Motor neuron (in vitro differentiated cells): ENCODE measurements around the gene MAP4K5. TPM values are rescaled to one million over a fixed set of nuclear protein-coding genes. Genes with fewer than 3 reads are reported as not detected.

Experiments
- ATAC-seq, 8 experiments: fragments of 200-7000 bp; cut with Tn5 transposase; replicated peaks in 6 of 8; 2 replicates each; pipeline ENCODE4 v1.8.0; 2021; ENCODE audit warnings: mild to moderate bottlenecking in 8 of 8, moderate library complexity in 8 of 8
- H3K27ac ChIP-seq, 2 donors: fragments of 250-450 bp; sonication (Bioruptor Pico); 2 replicates each; pipeline ENCODE4 v1.9.0; 2021; ENCODE audit warnings: antibody characterized with exemption in 2 of 2, mild to moderate bottlenecking in 2 of 2, moderate library complexity in 1 of 2
- H3K4me1 ChIP-seq, 2 donors: fragments of 250-450 bp; sonication (Bioruptor Pico); replicated peaks in 1 of 2; 2 replicates each; pipeline ENCODE4 v1.6.1; 2021; ENCODE audit warnings: antibody characterized with exemption in 2 of 2, mild to moderate bottlenecking in 2 of 2, moderate library complexity in 1 of 2
- H3K4me3 ChIP-seq, 5 donors: fragments of 250-450 bp; sonication (Bioruptor Pico); 2 replicates each; pipeline ENCODE4 v1.9.0; 2021; ENCODE audit warnings: antibody characterized with exemption in 5 of 5, mild to moderate bottlenecking in 5 of 5, moderate library complexity in 4 of 5
- WGBS, 10 experiments: fragments of 450-650 bp; shearing (Covaris generic); methylation state at CpG; one replicate each; pipeline ENCODE4 v1.0.0; 2022; 5-methylcytosine and 5-hydroxymethylcytosine counted together
- in situ Hi-C, 9 experiments: fragments of 400-800 bp; cut with MboI; loops; one replicate each; pipeline ENCODE4 v1.15.0; 2021; ENCODE audit warnings: low sequenced_read_pairs in 9 of 9, low pct_unique_long_range_greater_than_20kb in 2 of 9; ENCODE audit not compliant: unreplicated experiment in 9 of 9
- total RNA-seq, 8 experiments: library from RNA; unstranded; fragments of 300-600 nt; gene quantifications; 2 replicates each; pipeline versions ENCODE4 v1.2.3 to v1.2.4, GENCODE V29; 2022

Gene MAP4K5
- total RNA-seq, 8 experiments from 2014 or later, result 31.6 to 69.8 (median 43.0) TPM

- in situ Hi-C loops, result no loop called here
- Histone ChIP-seq H3K4me1 (no peaks in the 10 kb centered on the region), H3K27ac (no peak overlapping the region), H3K4me3 (no peak overlapping the region)
- 26 to 100% (median 80%) methylated on average over 2 to 5 of the region's 9 CpGs; no CpG with 5 or more reads in 3 of the 10 experiments for WGBS, 10 experiments
- ATAC-seq, result peak in 2 of 8 experiments; percentile 38 to 53
Observed at GRCh38 chr14:50388256-50388931, 144.0 kb downstream of the MAP4K5 start.

DNA sequence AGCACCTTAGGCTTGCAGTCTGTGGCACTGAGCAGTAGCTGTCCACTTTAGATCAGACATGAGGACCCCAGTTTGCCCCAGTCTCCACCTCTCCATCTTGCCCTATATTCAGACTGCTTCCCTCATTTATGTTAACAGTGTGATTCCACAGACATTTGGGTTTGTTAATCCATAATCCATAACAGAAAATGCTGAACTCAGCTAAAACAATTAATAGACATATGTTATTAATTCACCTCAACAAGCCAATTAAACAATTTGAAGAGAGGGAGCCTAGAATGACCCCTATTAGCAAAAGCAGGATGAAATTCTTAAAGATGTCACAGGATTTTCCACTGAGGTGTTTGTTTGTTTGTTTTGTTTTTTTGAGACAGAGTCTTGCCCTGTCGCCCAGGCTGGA, 144.8 kb downstream of the MAP4K5 start:
- H3K4me3 ChIP-seq, result no peak overlapping the region
- in situ Hi-C loops, result no loop called here
- ATAC-seq, result no peak
- WGBS, 10 experiments, result 100% methylated on average over 1 of the region's 1 CpG; no CpG with 5 or more reads in 5 of the 10 experiments
- no peaks in the 10 kb centered on the region for H3K4me1 ChIP-seq
- H3K27ac ChIP-seq, result no peak overlapping the region

DNA sequence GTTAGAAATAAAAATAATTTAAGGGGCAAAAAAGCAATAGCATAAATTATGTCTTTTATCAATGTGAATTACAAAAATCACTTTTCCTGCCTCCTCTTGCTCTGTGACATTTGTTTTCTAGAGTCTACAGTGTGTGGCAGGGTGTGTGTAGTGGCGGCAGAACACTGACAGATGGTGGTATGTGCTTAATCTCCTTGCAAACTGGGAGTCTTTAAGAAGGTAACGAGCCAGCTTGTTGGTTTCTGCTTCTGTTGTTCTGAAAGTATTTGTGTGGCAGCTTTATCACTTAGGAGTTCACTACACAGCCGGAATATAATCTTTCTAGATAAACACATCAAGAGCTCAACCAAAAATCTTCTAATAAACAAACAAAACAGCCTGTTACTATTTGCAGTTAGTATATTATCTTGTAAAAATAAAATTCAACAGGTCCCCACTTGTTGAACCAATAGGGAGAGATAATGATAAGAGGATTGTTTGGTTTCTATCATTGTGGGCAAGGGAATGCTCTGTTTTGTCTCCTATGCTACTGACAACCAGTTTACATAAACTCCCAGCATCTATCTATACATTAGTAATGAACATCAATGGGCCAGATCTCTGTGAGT, 148.6 kb downstream of the MAP4K5 start:
- peak in 1 of 8 experiments; percentile 33 for ATAC-seq
- Histone ChIP-seq H3K4me1 (no peaks in the 10 kb centered on the region), H3K4me3 (no peak overlapping the region), H3K27ac (no peak overlapping the region)
- 33 to 90% (median 54%) methylated on average over 1 to 3 of the region's 3 CpGs; no CpG with 5 or more reads in 1 of the 10 experiments for WGBS, 10 experiments
- in situ Hi-C loops, result no loop called here

- in situ Hi-C loops, result no loop called here
- no peak for ATAC-seq
Observed at GRCh38 chr14:50381823-50382287, 150.5 kb downstream of the MAP4K5 start.

DNA sequence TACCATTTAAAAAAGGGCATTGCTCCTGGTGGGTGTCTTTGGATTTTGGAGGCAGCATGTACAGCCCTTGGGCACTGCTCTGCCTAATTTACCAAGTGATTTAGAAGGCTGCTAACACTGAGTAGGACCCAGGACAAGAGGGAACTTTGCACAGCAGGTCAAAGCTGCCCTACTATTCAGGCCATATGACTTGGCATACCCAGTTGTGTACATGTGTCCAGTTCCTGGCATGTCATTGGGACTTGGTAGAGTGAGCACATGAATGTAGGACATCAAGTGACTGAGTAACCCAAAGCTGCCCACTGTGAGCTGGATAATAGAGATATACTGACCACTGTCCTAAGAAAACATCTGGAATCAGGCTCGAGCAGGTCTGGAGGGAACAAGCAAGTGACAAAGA, 151.4 kb downstream of the MAP4K5 start:
- ATAC-seq, result no peak
- no peak overlapping the region for H3K4me3 ChIP-seq
- peaks cover 9 to 13% of the 10 kb centered on the region in 2 donors for H3K4me1 ChIP-seq
- in situ Hi-C loops, result no loop called here
- no peak overlapping the region for H3K27ac ChIP-seq
- WGBS, 10 experiments, result 73 to 100% (median 100%) methylated on average over 1 of the region's 1 CpG; no CpG with 5 or more reads in 7 of the 10 experiments

More at GRCh38 chr14:50381823-50382287, 150.5 kb downstream of the MAP4K5 start:
- 86 to 100% (median 95%) methylated on average over 1 to 14 of the region's 14 CpGs; no CpG with 5 or more reads in 1 of the 10 experiments for WGBS, 10 experiments
- Histone ChIP-seq H3K27ac (no peak overlapping the region), H3K4me3 (no peak overlapping the region), H3K4me1 (peaks cover 9 to 13% of the 10 kb centered on the region in 2 donors)

DNA sequence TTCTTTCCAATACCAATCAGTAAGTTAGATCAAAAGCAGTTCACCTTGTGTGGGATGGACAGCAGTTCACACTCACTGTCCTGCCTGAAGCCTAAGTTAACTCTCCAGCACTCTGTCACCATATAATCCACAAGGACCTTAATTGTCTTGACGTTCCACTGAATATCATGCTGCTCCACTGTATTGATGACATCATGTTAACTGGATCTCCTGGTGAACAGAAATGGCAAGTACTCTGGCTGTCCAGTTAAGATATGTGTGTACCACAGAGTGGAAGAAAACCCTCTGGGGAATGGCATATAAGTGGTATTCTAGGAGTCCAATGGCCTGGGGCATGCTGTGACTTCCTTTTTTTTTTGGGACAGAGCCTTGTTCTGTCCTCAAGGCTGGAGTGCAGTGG, 151.9 kb downstream of the MAP4K5 start:
- Histone ChIP-seq H3K4me3 (no peak overlapping the region), H3K4me1 (peaks cover 9 to 13% of the 10 kb centered on the region in 2 donors), H3K27ac (no peak overlapping the region)
- ATAC-seq, result no peak
- 80 to 100% (median 100%) methylated on average over 1 of the region's 1 CpG; no CpG with 5 or more reads in 5 of the 10 experiments for WGBS, 10 experiments
- in situ Hi-C loops, result no loop called here

GRCh38 chr14:50379563-50379962, 152.8 kb downstream of the MAP4K5 start:
- Histone ChIP-seq H3K27ac (no peak overlapping the region), H3K4me1 (peaks cover 9 to 13% of the 10 kb centered on the region in 2 donors), H3K4me3 (no peak overlapping the region)
- 40 to 100% (median 80%) methylated on average over 1 to 2 of the region's 2 CpGs; no CpG with 5 or more reads in 5 of the 10 experiments for WGBS, 10 experiments
- in situ Hi-C loops, result no loop called here
- ATAC-seq, result no peak

DNA sequence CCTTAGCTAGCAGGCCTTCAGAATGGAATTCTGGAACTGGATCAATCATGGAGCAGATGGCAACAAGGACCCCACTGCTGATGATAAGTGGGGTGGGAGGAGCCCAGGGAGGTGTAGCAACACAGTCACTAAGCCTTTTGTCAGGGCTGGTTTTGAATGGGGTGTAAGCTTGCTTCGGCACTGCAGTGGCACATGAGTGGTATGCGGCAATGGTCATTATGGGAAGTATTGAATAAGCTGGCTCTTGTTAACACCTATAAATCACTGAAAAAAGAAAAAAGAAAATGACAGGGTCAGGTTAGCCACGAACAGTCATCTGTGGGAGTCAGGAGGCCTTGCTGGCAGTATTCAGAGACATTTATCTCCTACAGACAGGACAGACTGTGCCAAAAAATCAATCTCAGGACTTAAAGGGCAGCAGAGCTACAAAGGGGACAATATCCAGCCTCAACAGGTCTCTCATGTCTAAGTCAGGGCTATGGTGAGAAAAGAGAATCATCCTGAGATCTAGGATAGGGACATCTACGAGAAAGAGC, 154.8 kb downstream of the MAP4K5 start:
- in situ Hi-C loops, result no loop called here
- H3K27ac ChIP-seq, result no peak overlapping the region
- WGBS, 10 experiments, result 10 to 100% (median 71%) methylated on average over 1 to 4 of the region's 4 CpGs
- peak in 5 of 8 experiments; percentile 69 to 86 (median 79) for ATAC-seq
- no peak overlapping the region for H3K4me3 ChIP-seq
- peaks cover 9 to 13% of the 10 kb centered on the region in 2 donors for H3K4me1 ChIP-seq

GRCh38 chr14:50375760-50376159, 156.6 kb downstream of the MAP4K5 start:
- in situ Hi-C loops, result no loop called here
- no peak overlapping the region for H3K27ac ChIP-seq
- 84 to 100% (median 100%) methylated on average over 1 to 3 of the region's 5 CpGs; no CpG with 5 or more reads in 2 of the 10 experiments for WGBS, 10 experiments
- H3K4me3 ChIP-seq, result no peak overlapping the region
- no peak for ATAC-seq
- peaks cover 9 to 13% of the 10 kb centered on the region in 2 donors for H3K4me1 ChIP-seq

DNA sequence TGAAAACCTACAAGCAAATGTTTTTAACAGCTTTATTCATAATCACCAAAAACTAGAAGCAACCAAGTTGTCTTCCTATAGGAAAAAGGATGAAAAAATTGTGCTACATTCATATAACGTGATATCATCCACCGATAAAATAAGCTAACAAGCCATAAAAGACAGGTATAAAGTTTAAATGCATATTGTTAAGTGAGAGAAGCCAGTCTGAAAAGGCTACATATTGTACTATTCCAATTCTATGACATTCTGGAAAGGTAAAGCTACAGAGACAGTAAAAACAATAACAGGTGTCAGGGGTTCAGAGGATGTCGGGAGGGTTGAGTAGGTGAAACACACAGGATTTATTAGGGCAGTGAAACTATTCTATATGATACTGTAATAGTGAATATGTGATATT, 158.4 kb downstream of the MAP4K5 start:
- WGBS, 10 experiments, result 74 to 100% (median 92%) methylated on average over 2 to 3 of the region's 3 CpGs; no CpG with 5 or more reads in 1 of the 10 experiments
- in situ Hi-C loops, result no loop called here
- H3K4me1 ChIP-seq, result peaks cover 9 to 13% of the 10 kb centered on the region in 2 donors
- H3K27ac ChIP-seq, result no peak overlapping the region
- ATAC-seq, result no peak
- no peak overlapping the region for H3K4me3 ChIP-seq

- H3K4me3 ChIP-seq, result no peak overlapping the region
- WGBS, 10 experiments, result 80 to 100% (median 83%) methylated on average over 1 of the region's 4 CpGs; no CpG with 5 or more reads in 7 of the 10 experiments
- ATAC-seq, result no peak
- no peak overlapping the region for H3K27ac ChIP-seq
- in situ Hi-C loops, result no loop called here
- H3K4me1 ChIP-seq, result no peaks in the 10 kb centered on the region
Observed at GRCh38 chr14:50371546-50371945, 160.8 kb downstream of the MAP4K5 start.
